NCI-H1092 treated with DMSO at 0.1 percent for 48 hours (cell line): Measurements from ENCODE around the gene SRPRA.
"Not testable (repeated sequence)": the region's sequence is repeated elsewhere in the genome, so short reads cannot be mapped to it uniquely, and the experiment has no call there.

ENCODE experiments used
- DNase-seq: peaks from one replicate; lab custom pipeline; 2025; lab: John Stamatoyannopoulos, UW

SRPRA gene, protein sequence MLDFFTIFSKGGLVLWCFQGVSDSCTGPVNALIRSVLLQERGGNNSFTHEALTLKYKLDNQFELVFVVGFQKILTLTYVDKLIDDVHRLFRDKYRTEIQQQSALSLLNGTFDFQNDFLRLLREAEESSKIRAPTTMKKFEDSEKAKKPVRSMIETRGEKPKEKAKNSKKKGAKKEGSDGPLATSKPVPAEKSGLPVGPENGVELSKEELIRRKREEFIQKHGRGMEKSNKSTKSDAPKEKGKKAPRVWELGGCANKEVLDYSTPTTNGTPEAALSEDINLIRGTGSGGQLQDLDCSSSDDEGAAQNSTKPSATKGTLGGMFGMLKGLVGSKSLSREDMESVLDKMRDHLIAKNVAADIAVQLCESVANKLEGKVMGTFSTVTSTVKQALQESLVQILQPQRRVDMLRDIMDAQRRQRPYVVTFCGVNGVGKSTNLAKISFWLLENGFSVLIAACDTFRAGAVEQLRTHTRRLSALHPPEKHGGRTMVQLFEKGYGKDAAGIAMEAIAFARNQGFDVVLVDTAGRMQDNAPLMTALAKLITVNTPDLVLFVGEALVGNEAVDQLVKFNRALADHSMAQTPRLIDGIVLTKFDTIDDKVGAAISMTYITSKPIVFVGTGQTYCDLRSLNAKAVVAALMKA

DNA sequence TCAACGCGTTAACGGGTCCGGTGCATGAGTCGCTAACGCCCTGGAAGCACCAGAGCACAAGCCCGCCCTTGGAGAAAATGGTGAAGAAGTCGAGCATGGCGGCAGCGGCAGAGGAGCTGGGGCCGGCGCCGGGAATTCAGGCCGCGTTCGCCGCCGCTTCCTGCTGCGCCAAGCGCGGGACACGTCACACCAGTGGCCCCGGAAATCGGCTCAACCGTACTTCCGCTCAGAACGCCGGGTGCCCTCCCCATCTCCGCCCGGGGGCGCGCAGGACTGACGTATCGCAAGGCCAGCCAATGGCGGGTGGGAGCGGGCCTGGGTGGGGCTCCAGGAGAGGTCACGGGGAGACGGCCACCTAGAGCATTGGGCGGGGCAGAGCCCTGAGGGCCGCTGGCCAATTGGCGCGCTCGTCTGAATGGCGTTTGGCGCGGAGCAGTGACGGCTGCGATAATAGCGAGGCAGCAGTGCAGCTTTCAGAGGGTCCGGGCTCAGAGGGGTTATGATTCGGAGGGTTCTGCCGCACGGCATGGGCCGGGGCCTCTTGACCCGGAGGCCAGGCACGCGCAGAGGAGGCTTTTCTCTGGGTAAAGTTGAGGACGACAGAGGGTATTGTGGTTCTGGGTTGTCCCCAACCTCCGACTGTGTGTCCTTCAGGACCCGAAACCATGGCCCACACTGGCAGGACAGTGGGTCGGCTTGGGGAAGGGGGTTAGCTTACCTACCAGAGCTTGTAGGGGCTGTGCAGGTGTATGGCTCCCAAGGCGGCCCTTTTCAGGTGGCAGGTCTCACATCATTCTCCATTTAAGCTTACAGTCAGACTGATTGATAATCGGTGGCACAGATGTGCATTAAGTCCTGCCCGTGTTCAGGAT lies at the start of gene SRPRA, which contains the start of gene FOXRED1:
Gene SRPRA (minus strand): TSS at position 188 of the 872 bp plus-strand sequence. CDS start 91 bp downstream, at position 97.
Gene FOXRED1 (plus strand): TSS at position 447 of the 872 bp plus-strand sequence. CDS start 53 bp downstream, at position 500.
- peak; percentile 100 for DNase-seq

DNA sequence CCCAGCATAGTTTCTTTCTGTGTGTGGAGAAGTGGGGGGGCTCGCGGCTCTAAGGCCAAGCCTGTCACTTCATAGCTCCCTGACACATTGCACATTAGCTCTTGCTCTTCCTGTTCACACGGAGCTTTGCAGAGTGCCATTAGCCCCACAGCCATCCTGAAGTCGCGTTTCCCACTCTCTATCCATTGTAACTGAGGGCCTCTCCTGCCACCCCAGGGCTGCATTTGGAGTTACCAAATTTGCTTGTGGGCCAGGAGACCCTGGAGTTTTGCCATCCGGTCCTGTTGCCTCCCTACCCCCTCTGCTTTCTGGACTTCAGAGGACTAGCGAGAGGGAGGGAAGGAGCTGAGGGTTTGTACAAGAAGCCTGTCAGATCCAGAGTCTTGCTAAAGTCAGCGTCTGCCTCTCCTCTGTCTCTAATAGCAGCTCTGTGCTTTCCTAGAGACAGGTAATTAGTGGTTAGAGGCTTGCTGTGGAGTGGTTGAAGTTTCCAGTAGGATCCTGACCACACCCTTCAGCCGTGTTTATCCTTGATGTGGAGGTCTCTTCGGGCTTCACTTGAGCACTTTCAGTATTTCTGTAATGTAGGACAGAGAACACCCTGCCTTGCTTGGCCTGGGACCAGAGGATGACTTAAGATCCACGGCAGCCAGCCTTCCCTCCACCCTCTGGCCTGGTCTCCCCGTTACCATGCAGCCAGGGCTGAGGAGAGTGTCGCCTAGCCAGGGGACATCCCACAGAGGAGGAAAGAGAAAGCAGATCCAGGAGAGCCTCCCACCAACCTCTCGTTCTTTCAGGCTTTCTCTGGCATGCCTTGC lies 49.3 kb upstream of the SRPRA start:
- DNase-seq: no peak

DNA sequence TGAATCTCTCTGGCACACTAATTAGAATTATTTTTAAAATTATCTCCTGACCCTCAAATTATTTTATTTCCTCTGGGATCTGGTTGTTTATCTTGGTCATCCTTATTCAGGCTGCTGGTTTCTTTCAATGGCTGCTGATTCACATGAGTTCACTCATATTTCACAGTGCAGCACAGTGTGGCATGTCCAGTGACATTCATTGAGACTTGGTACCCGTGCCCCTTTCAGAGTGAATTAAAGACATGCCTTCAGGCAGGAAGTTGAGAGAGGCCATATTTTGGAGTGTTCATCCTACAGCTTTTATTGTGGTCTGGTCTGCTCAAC lies 48.7 kb upstream of the SRPRA start:
- no peak for DNase-seq

DNA sequence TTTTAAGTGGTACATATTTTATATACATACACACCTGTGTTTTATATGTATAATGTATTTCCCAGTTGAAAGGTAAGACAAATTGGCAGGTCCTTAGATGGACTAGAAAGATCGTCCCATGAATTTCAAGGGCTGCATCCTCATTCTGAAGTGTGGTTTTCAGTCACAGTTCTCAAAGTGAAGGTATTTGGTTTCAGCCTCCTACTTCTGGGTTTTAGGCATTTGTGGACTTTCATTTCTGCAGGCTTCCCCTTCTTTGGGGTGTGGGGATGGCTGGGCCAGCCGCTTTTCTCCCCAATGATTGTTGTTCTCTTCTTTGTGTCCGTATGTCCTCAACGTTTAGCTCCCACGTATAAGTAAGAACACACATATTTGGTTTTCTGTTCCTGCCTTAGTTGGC lies 45.1 kb upstream of the SRPRA start:
- no peak for DNase-seq

DNA sequence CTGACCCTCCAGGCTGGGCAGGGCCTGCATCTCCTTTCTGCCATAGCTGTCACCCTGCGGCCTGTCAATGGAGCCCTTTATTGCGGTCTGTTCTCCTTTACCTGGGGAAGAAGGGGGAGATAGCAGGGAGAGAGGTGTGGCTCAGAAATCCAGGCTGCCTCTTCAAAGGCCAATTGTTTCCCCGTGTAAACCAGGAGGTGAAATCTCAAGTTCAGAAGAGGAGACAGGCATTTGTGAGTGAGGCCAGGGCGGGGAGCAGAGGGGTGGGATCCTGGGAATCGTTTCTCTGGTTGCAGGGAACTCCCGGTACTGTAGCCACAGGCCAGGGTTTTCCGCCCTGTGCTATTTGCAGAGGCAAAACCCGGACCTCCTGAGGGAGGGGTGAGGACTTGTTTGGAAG lies 44.3 kb upstream of the SRPRA start:
- DNase-seq: no peak

DNA sequence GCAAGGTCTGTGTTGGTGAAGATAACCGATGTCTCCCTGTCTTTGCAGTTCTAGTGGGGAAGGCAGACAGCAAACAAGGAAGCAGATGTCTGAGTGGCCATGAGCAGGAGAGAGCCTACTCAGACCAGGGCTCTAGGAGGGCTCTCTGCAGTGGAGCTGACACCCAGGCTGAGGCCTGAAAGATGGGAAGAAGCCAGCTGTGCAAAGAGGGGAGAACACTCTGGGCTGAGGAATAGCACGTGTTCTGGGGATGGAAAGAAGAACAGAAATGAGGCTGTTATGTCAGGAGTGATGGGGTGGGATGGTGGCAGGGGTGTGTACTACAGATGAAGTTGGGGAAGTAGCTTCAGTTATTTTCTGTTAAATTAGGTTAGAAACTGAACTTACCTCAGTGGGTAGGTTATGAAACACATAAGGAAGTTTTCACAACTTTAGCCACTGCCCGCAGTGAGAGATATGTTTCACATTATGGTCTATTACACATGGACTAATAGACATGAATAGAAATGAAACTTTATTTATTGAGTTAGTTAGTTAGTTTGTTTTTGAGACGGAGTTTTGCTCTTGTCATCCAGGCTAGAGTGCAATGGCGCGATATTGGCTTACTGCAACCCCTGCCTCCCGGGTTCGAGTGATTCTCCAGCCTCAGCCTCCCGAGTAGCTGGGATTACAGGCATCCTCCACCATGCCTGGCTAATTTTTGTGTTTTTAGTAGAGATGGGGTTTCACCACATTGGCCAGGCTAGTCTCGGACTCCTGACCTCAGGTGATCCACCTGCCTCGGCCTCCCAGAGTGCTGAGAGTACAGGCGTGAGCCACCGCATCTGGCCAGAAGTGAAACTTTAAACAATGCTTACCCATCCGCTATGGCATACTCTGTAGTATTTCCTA lies 43.0 kb upstream of the SRPRA start:
- no peak for DNase-seq

DNA sequence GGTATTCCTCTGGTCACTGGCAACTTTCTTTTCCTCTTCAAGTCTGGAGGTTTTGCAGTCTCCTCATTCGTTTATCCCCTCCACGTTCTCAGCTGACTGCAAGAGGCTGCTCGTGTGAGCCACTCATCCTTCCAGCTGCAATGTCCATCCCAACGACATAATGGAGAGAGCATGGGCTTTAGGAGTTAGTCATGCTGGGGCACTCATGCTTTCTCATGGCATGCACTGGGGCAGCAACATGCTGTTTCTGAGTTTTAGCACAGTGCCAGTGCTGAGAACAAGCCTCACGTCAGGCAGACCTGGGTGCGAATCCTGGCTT lies 42.3 kb upstream of the SRPRA start:
- no peak for DNase-seq

DNA sequence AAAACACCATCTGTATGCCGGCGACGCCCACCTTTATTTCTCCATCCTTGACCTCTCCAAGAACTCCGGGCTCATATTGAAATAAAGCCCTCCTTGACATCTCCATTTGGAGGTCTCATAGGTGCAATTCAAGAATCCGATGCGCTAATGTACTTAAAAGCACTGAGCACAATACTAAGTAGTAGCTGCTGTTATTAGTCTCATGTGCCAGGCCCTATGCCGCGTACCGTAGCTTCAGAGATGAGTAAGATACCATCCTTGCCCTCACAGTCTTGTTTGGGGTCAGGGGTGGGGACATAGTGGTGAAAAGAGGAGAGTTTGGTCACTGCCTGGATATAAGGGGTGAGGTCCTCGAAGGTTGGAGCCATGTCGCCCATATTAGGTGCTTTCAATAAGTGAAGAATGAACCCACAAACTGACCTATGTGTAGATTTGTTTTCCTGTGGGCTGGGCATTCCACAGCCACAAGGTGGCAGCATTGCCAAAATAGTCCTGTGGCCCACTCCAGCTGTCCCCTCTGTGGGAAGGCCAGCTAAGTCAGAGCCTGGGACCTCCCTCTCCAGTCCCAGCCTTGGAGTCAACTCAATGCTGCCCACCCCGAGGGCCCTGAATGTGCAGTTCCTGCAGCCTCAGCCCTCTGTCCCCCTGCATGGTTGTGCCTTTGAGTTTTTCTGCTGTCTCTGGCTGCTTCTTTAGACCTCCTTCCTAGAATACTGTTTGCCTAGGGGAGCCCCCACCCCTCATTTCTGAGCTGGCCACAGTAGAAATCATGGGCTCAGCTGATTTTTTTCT lies 41.7 kb upstream of the SRPRA start:
- DNase-seq: peak; percentile 53

DNA sequence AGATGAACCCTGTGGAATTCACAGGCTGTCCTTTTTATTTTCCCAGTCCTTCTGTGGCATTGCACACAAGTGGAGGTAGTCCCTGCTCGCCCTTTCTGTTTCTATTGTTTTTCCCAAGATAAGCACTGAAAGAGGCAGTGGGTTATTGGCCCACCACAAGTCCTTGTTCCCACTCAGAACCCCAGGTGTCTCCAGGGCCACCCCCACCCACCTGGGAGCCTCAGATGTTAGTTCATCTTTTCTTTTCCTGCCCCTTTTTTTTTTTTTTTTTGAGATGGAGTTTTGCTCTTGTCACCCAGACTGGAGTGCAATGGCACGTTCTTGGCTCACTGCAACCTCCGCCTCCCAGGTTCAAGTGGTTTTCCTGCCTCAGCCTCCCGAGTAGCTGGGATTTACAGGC lies 40.1 kb upstream of the SRPRA start:
- not testable (repeated sequence) for DNase-seq

DNA sequence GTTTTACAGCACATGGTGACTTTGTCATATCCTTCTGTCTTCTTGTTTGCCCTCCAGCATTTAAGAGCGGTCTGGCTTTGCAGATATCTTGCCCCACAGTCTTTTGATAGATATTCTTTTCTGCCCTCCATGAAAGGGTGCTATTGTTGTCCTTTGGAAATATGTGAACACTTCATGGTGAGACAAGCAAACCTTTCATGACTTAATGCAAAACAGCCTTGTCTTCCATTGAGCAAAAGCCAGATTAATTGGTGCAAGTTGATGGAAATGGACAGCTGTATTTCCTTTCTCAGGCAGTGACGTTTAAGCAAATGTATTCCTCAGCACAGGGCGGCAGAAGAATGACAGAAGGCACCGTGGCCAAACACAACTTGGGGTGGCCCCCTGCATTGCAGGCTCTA lies 39.6 kb upstream of the SRPRA start:
- no peak for DNase-seq

DNA sequence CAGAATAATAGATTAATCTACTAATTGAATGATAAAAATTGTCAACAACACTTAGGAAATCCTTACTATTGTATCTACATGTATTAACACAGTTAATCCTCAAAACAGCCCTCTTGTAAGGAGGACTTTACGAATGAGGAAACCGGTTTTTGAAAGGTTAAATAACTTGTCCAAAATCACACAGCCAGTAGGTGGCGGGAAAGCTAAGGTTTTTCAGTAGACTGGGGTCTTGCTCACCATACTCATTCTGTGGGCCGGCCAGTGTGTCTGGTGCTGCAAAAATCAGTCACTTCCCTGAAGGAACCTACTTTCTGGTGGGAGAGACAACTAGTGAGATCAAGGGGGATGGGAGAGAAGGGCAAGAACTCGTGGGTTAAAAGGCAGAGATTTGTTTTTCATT lies 39.0 kb upstream of the SRPRA start:
- peak; percentile 40 for DNase-seq

DNA sequence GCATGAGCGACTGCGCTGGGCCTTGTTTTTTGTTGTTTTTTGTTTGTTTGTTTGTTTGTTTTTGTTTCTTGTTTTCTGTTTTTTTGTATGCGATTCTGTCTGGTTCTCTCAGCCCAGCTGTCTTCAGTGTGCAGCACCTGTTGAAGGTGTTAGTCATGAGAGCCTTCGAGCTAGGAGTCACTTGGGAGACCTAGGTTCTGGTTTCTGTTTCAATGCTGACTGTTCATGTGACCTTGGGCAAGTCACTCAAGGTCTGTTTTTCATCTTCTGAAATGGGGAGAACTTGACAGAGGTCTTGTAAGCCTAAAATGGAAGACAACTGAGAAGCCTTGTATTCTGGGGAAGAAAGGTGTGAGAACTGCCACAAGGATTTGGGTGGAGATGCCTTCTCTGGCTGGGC lies 37.0 kb upstream of the SRPRA start:
- no peak for DNase-seq

DNA sequence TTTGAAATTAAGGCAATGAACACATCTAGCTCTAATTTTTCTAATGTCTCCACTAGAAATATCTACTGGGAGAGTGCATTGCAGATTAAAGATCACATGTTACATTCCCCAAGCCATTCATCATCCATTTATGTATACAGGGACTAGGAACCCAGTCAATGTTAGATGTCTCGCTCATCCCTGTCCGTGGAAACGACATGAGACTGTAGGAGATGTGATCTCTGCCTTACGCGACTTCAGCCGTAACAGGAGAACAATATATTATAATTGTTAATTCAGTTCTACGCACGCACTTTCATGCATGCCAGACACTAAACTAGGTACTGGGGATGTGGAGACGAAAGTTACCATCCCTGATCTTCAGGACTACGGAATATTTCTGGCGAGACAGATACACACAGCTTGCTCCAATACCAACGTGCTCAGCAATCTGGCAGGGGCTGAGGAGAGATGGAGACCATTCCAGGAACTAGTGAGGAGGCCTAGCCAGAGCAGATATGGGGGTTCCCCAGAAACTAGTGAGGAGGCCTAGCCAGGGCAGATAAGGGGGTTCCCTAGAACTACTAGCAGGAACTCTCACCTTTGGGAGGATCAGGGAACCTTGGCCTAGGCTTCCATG lies 35.9 kb upstream of the SRPRA start:
- no peak for DNase-seq

DNA sequence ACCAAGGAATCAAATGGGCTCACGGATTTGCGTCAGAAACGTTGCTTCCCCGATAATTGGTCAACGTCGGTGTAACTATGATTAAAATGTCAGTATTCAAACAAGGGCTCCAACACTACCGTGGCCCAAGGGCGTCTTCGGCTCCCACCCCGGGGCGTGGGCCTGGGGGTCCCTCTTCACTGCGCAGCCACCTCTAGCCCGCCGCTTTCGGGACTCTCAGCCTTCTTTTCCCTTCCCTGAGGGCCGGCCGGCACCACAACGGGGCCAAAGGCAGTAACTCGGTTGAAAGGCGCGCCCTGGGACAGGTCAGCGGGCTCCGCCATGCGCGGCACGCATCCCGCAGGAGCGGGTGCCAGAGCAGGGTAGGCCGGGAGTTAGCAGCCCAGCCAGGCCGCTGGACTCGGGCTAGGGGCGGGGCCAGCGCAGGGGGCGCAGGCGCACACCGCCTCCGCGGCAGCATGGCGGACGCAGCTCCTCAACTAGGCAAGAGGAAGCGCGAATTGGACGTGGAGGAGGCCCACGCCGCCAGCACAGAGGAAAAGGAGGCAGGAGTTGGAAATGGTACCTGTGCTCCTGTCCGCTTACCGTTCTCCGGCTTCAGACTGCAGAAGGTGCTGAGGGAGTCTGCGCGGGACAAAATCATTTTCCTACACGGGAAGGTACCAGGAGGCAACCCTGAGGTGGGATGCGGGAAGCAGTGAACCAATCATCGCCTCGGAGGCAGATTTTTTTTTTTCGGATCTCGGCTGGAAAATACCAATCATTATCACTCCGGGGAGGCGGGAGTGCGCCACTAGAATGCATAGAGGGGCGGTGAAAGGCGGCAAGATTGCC lies 35.1 kb upstream of the SRPRA start, which contains the start of gene DCPS:
Gene DCPS (plus strand): TSS at position 438 of the 834 bp plus-strand sequence. CDS start 21 bp downstream, at position 459.
- DNase-seq: peak; percentile 98

DNA sequence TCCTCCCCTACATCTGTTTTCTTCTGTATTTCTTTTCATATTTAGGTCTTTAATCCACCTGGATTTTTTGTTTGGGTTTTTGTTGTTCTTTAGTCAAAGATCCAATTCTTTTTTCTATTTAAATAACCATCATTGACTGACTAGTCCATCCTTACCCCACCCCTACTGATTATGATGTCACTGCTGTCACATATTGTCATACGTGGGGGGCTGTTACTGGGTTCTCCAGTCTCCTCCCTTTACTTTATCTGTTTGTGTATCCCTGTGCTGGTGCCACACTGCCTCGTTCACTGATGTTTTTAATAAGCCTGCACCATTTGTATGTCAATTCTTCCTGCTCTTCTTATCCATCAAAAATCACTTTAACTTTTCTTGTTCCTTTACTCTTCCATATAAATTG lies 28.3 kb upstream of the SRPRA start:
- DNase-seq: no peak

DNA sequence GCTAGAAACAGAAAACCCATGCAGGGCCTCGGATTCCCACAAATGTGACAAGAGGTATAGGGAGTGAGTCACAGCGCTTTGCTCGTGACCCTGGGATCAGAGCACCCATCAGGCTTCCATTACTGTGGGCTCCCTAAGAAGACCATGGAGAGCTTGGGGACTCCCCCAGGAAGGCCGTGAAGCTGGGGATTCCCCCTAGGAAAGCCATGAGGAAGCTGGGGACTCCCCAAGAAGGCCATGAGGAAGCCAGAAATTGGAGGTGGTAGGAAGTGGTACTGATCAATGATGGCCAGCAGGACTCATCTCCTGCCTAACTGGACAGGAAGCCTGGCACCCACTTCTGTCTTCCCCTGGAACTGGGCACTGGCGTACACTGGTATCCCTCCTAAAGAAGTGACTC lies 25.0 kb upstream of the SRPRA start:
- DNase-seq: no peak

DNA sequence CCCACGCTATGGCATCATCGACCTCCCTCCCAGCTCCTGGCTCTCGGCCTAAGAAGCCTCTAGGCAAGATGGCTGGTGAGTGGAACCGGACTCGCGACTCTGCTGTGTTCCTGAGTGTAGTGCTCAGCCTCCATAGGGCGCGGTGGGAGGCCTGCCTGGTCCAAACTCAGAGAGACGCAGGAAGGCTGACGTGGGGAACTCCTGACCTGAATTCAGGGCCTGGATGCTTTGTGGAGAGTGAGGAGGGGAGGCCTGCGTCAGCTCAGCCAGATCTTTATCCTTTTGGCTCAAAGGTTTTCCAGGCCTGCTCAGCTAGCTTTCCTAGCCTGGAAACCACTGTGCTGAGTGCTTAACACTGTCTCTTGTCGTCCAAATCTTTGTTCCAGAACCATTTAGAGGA lies 22.2 kb upstream of the SRPRA start:
- DNase-seq: no peak

DNA sequence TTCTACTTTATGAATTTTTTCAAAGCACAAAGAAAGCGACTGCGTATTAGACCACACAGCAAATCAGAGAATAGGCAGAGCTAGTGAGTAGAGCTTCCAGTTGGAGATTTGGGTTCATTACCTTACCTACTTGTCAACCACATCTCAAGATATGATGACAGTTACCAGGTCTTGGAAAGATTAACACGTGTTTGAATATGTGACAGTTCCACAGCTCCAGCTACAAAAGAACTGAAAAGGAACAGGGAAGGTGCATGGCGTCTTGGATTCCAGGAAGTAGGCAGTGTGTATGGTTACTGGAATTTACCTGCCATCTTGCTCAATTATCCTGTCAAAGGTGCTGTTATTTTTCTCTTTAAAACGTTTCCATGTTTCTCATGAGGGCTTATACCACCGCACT lies 19.5 kb upstream of the SRPRA start:
- DNase-seq: no peak

DNA sequence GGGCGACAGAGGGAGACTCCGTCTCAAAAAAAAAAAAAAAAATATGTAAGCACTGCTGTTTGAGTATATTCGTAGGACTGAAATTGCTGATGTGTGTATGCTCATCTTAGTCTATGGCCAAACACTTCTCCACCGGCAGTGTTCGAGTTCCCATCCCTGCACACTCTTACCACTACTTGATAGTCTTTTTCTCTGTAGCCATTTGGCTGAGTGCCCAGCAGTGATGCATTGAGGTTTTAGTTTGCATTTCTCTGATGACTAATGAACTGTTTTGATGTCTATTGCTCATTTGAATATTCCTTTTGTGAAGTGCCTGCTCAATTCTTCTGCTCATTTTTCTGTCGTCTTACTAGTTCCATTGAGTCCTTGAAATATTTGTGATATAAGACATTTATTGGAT lies 16.1 kb upstream of the SRPRA start:
- peak; percentile 28 for DNase-seq
